ENCODE measurements around the gene CKS2.

DNA sequence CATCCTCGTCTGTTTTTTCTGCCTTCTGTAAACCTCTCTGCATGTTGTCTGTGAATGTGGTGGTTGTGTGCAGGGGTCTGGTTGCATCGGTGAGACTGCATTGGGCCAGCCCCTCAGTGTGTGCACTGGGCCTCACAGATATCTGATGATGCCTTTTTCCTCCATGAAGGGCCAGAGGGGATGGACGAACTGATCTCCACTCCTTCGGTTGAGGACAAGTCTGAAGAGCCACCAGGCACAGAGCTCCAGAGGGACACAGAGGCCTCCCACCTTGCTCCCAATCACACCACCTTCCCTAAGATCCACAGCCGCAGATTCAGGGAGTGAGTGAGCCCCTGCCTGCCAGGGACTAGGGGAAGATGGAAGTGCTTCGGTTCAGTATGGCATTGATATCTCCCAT is 38.6 kb downstream of the CKS2 start:
- TF ChIP-seq CTCF (optimal IDR thresholded peaks at IDR 0.05 in 1 of 3, IDR thresholded peaks at IDR 0.05 in 1 of 3, conservative IDR thresholded peaks at IDR 0.05 in 1 of 3; ENCODE audit: extremely low read depth in 1 of 3, insufficient read depth in 2 of 3, low read length in 3 of 3), result no peak
- no peak for TF ChIP-seq EZH2 (IDR thresholded peaks at IDR 0.05; ENCODE audit: low read length)
